Measurements from ENCODE around the gene MAGI3.

The MAGI3 gene

DNA sequence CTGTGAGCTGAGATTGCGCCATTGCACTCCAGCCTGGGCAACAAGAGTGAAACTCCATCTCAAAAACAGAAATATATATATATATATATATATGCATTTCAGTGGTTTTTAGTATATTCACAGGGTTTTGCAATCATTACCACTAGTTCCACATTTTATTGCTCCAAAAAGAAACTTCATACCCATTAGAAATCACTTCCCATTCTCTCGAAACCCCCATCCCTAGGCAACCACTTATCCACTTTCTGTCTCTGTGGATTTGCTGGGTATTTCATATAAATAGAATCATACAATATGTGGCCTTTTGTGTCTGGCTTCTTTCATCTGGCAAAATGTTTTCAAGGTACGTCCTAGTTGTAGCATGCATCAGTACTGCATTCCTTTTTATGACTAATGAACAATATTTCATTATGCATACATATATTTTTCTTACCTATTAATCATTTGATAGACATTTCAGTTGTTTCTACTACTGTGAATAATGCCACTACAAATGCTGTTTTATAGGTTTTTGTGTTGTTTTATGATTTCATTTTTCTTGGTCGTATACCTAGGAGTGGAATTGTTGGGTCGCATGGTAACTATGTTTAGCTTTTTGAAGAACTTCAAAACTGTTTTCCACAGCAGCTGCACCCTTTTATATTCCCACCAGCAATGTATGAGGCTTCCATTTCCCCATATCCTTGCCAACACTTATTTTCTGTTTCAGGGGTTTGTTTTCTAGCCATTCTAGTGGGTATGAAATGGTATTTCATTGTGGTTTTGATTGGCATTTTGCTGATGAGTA is 273.0 kb downstream of the MAGI3 start:
- Mint-ChIP-seq H3K36me3 (no peaks in the 10 kb centered on the region), H3K9me3 (no peaks in the 10 kb centered on the region)
- DNase-seq, result no peak

DNA sequence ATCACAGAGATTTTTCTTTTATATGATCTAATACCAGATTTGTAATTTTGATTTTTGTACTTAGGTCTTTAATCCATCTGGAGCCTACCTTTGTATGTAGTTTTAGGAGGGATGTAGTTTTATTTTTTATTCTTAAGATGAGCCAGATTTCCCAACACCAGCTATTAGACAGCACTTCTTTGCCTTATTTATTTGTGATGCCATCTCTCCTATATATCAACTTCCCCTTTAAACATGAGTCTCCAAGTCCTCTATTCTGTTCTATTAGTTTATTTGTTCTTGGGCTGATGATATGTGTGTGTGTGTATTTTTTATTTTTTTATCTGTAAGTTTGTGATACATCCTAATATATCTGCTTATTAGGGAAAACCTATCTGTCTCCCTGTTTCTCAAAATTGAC is 274.8 kb downstream of the MAGI3 start:
- no peaks in the 10 kb centered on the region for H3K36me3 Mint-ChIP-seq
- no peak overlapping the region for H3K27ac Mint-ChIP-seq
- H3K4me3 Mint-ChIP-seq, result no peak overlapping the region
- no peak for DNase-seq
- H3K9me3 Mint-ChIP-seq, result no peaks in the 10 kb centered on the region
- H3K27me3 Mint-ChIP-seq, result no peaks in the 10 kb centered on the region
- ATAC-seq (replicated peaks), result no peak
- H3K4me1 Mint-ChIP-seq, result no peaks in the 10 kb centered on the region

More for the DNA sequence above, 273.0 kb downstream of the MAGI3 start:
- Mint-ChIP-seq H3K4me3 (no peak overlapping the region), H3K4me1 (no peaks in the 10 kb centered on the region), H3K27me3 (no peaks in the 10 kb centered on the region), H3K27ac (no peak overlapping the region)
- no peak for ATAC-seq (replicated peaks)

DNA sequence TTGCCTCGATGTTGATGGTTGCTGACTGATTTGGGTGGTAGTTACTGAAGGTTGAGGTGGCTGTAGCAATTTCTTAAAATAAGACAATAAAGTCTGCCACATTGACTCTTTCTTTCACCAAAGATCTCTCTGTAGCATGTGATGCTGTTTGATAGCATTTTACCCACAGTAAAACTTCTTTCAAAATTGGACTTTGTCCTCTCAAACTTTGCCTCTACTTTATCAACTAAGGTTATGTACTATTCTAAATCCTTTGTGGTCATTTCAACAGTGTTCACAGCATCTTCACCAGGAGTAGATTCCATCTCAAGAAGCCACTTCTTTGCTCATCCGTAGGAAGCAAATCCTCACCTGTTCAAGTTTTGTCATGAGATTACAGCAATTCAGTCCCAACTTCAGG is 275.8 kb downstream of the MAGI3 start:
- ATAC-seq (replicated peaks), result no peak
- no peaks in the 10 kb centered on the region for H3K36me3 Mint-ChIP-seq
- H3K4me1 Mint-ChIP-seq, result no peaks in the 10 kb centered on the region
- no peak overlapping the region for H3K4me3 Mint-ChIP-seq
- no peaks in the 10 kb centered on the region for H3K27me3 Mint-ChIP-seq
- H3K27ac Mint-ChIP-seq, result no peak overlapping the region
- no peak for DNase-seq
- no peaks in the 10 kb centered on the region for H3K9me3 Mint-ChIP-seq

DNA sequence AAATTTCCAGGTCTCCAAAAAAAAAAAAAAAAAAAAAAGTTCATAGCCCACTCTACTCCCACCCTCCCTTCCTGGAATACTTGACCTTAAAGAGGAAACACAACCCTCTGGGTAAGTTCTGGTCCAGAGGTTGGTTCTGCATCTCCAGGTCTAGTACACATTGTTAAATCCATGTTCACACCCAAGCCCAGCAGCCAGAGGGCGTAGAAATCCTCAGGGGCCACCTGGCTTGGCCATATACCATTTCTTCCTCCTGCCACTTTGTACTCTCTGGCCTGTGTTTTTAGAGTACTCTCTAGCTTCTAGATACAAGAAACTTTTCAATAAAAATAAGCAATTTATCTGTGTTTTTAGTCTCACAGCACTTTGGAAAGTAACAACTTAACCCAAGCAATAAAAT is 279.7 kb downstream of the MAGI3 start:
- no peak for DNase-seq
- H3K27me3 Mint-ChIP-seq, result no peaks in the 10 kb centered on the region
- H3K9me3 Mint-ChIP-seq, result no peaks in the 10 kb centered on the region
- no peak overlapping the region for H3K27ac Mint-ChIP-seq
- no peak overlapping the region for H3K4me3 Mint-ChIP-seq
- no peak for ATAC-seq (replicated peaks)
- H3K36me3 Mint-ChIP-seq, result no peaks in the 10 kb centered on the region
- H3K4me1 Mint-ChIP-seq, result no peaks in the 10 kb centered on the region

GRCh38 chr1:113670650-113671049 is 280.3 kb downstream of the MAGI3 start:
- Mint-ChIP-seq H3K27me3 (no peaks in the 10 kb centered on the region), H3K4me3 (no peak overlapping the region), H3K4me1 (no peaks in the 10 kb centered on the region), H3K27ac (no peak overlapping the region), H3K9me3 (no peaks in the 10 kb centered on the region), H3K36me3 (no peaks in the 10 kb centered on the region)
- DNase-seq (no peak), ATAC-seq (replicated peaks) (no peak)

- Mint-ChIP-seq H3K4me3 (no peak overlapping the region), H3K36me3 (no peaks in the 10 kb centered on the region), H3K27me3 (no peaks in the 10 kb centered on the region), H3K27ac (no peak overlapping the region), H3K4me1 (no peaks in the 10 kb centered on the region), H3K9me3 (no peaks in the 10 kb centered on the region)
- DNase-seq, result no peak
- ATAC-seq (replicated peaks), result no peak
Observed at GRCh38 chr1:113672491-113672890, 282.2 kb downstream of the MAGI3 start.

GRCh38 chr1:113674591-113674990 is 284.3 kb downstream of the MAGI3 start:
- H3K27me3 Mint-ChIP-seq, result no peaks in the 10 kb centered on the region
- no peaks in the 10 kb centered on the region for H3K4me1 Mint-ChIP-seq
- H3K9me3 Mint-ChIP-seq, result no peaks in the 10 kb centered on the region
- no peak overlapping the region for H3K4me3 Mint-ChIP-seq
- no peaks in the 10 kb centered on the region for H3K36me3 Mint-ChIP-seq
- no peak overlapping the region for H3K27ac Mint-ChIP-seq
- ATAC-seq (replicated peaks) (no peak), DNase-seq (no peak)

GRCh38 chr1:113675302-113675701 is 285.0 kb downstream of the MAGI3 start:
- no peak overlapping the region for H3K4me3 Mint-ChIP-seq
- DNase-seq (no peak), ATAC-seq (replicated peaks) (no peak)
- H3K36me3 Mint-ChIP-seq, result no peaks in the 10 kb centered on the region
- no peaks in the 10 kb centered on the region for H3K27me3 Mint-ChIP-seq
- no peak overlapping the region for H3K27ac Mint-ChIP-seq
- H3K4me1 Mint-ChIP-seq, result no peaks in the 10 kb centered on the region
- H3K9me3 Mint-ChIP-seq, result no peaks in the 10 kb centered on the region

GRCh38 chr1:113676524-113676923 is 286.2 kb downstream of the MAGI3 start:
- H3K9me3 Mint-ChIP-seq, result no peaks in the 10 kb centered on the region
- H3K27ac Mint-ChIP-seq, result no peak overlapping the region
- no peaks in the 10 kb centered on the region for H3K4me1 Mint-ChIP-seq
- no peaks in the 10 kb centered on the region for H3K27me3 Mint-ChIP-seq
- H3K4me3 Mint-ChIP-seq, result no peak overlapping the region
- ATAC-seq (replicated peaks) (no peak), DNase-seq (no peak)
- H3K36me3 Mint-ChIP-seq, result no peaks in the 10 kb centered on the region

GRCh38 chr1:113677250-113678158 is 287.2 kb downstream of the MAGI3 start:
- Mint-ChIP-seq H3K27me3 (no peaks in the 10 kb centered on the region), H3K4me3 (no peak overlapping the region), H3K9me3 (no peaks in the 10 kb centered on the region), H3K27ac (no peak overlapping the region), H3K4me1 (no peaks in the 10 kb centered on the region), H3K36me3 (no peaks in the 10 kb centered on the region)
- ATAC-seq (replicated peaks) (peak; percentile 57 to 65), DNase-seq (no peak)

- no peak overlapping the region for H3K27ac Mint-ChIP-seq
- no peaks in the 10 kb centered on the region for H3K4me1 Mint-ChIP-seq
- H3K4me3 Mint-ChIP-seq, result no peak overlapping the region
- H3K27me3 Mint-ChIP-seq, result no peaks in the 10 kb centered on the region
- ATAC-seq (replicated peaks) (no peak), DNase-seq (no peak)
- peaks cover 3 to 4% of the 10 kb centered on the region in 2 donors for H3K36me3 Mint-ChIP-seq
- H3K9me3 Mint-ChIP-seq, result no peaks in the 10 kb centered on the region
Observed at GRCh38 chr1:113678159-113678469, 287.8 kb downstream of the MAGI3 start.

GRCh38 chr1:113681596-113682337 is 291.5 kb downstream of the MAGI3 start:
- no peak for DNase-seq
- H3K9me3 Mint-ChIP-seq, result no peaks in the 10 kb centered on the region
- no peaks in the 10 kb centered on the region for H3K27me3 Mint-ChIP-seq
- no peaks in the 10 kb centered on the region for H3K4me1 Mint-ChIP-seq
- ATAC-seq (replicated peaks), result no peak
- H3K36me3 Mint-ChIP-seq, result peaks cover 4 to 5% of the 10 kb centered on the region in 2 donors
- H3K4me3 Mint-ChIP-seq, result no peak overlapping the region
- H3K27ac Mint-ChIP-seq, result no peak overlapping the region

GRCh38 chr1:113683384-113684152 is 293.3 kb downstream of the MAGI3 start:
- no peak for DNase-seq
- H3K27ac Mint-ChIP-seq, result no peak overlapping the region
- peaks cover 4 to 6% of the 10 kb centered on the region in 2 donors for H3K36me3 Mint-ChIP-seq
- no peak for ATAC-seq (replicated peaks)
- no peaks in the 10 kb centered on the region for H3K9me3 Mint-ChIP-seq
- H3K4me1 Mint-ChIP-seq, result no peaks in the 10 kb centered on the region
- no peaks in the 10 kb centered on the region for H3K27me3 Mint-ChIP-seq
- H3K4me3 Mint-ChIP-seq, result no peak overlapping the region

GRCh38 chr1:113684153-113684541 is 293.8 kb downstream of the MAGI3 start:
- Mint-ChIP-seq H3K27me3 (no peaks in the 10 kb centered on the region), H3K4me3 (no peak overlapping the region), H3K4me1 (no peaks in the 10 kb centered on the region), H3K36me3 (peaks cover 4 to 6% of the 10 kb centered on the region in 2 donors), H3K27ac (no peak overlapping the region), H3K9me3 (no peaks in the 10 kb centered on the region)
- ATAC-seq (replicated peaks), result no peak
- no peak for DNase-seq
